Ovary (tissue), 10 donors: ENCODE results near the gene SERTM2. TPM values are rescaled to one million over a fixed set of nuclear protein-coding genes. Genes with fewer than 3 reads are reported as not detected.

Experiments used
- DNase-seq, 5 donors: peaks; one replicate each; pipeline ENCODE4 v3.0.0-alpha.2; 2019 to 2020
- H3K27ac ChIP-seq, 2 donors: fragments of 200-600 bp; one replicate each; pipeline versions ENCODE4 v1.5.1 to v1.8.0; 2019 to 2022
- H3K27me3 ChIP-seq: fragments of 200-600 bp; one replicate; pipeline ENCODE4 v1.8.0; 2022
- H3K36me3 ChIP-seq: fragments of 200-600 bp; sonication (generic); one replicate; pipeline ENCODE4 v1.5.1; 2019
- H3K4me1 ChIP-seq: one replicate; pipeline ENCODE4 v1.8.1; 2013; ENCODE audit warnings: mild to moderate bottlenecking, moderate library complexity; ENCODE audit not compliant: insufficient read depth
- H3K4me3 ChIP-seq: fragments of 200-600 bp; sonication (generic); one replicate; pipeline ENCODE4 v1.5.1; 2017
- H3K9me3 ChIP-seq, 2 donors: fragments of 200-600 bp in 1 of 2; sonication (generic) in 1 of 2; one replicate each; pipeline versions ENCODE4 v1.5.1 to v1.8.1; 2013 to 2019; ENCODE audit warnings: mild to moderate bottlenecking in 1 of 2, moderate library complexity in 1 of 2
- CTCF ChIP-seq, 3 donors: fragments of 450-650 bp in 2 of 3; fragments of 200-600 bp in 1 of 3; IDR thresholded peaks; one replicate each; pipeline versions ENCODE4 v1.5.1 to v1.8.0; 2016 to 2022; ENCODE audit warnings: antibody characterized with exemption in 3 of 3, mild to moderate bottlenecking in 1 of 3
- EP300 ChIP-seq: sonication (generic); formaldehyde crosslinking; IDR thresholded peaks from one replicate; pipeline ENCODE4 v1.6.1; 2017; ENCODE audit warnings: antibody characterized with exemption
- POLR2A ChIP-seq: fragments of 450-650 bp; IDR thresholded peaks from one replicate; pipeline ENCODE4 v1.6.1; 2017; ENCODE audit warnings: antibody characterized with exemption, mild to moderate bottlenecking, moderate library complexity
- WGBS, 3 donors: extraction: QIAGEN DNeasy Blood & Tissue Kit in 1 of 3; methylation state at CpG; one replicate each; pipeline versions ENCODE4 v1.1.5 to v1.1.7; 2013 to 2017; 5-methylcytosine and 5-hydroxymethylcytosine counted together
- intact Hi-C, 4 donors: fragments of 100-400 bp; cut with DNase I; formaldehyde crosslinking; loops; one replicate each; pipeline versions ENCODE4 v1.11.0 to v1.15.1; 2022 to 2023
- long read RNA-seq, 3 donors: library from polyadenylated mRNA in 2 of 3; unstranded in 2 of 3; transcript quantifications; one replicate each; pipeline ENCODE4 v2.0.0 and lab custom pipeline, GENCODE V29; 2021 to 2026
- polyA plus RNA-seq, 2 donors: library from polyadenylated mRNA; stranded (reverse); fragments of 200-250 nt in 1 of 2; fragments of 350-450 nt in 1 of 2; fragmentation: Illumina TruSeq in 1 of 2; extraction: RNeasy Lipid Tissue Mini Kit (QIAGEN cat#74804) in 1 of 2; gene quantifications; one replicate each; pipeline ENCODE4 v1.2.3, GENCODE V29; 2013 to 2014
- total RNA-seq, 7 donors: library from RNA; depleted of rRNA in 2 of 7; stranded (reverse); fragments of >200 nt in 2 of 7; fragmentation: NEBNext Ultra II Directional in 3 of 7; extraction: Animal tissue kit (Norgen Biotek cat#: 25700) in 3 of 7; gene quantifications; one replicate each; pipeline versions ENCODE4 v1.1.0 to v1.2.4, GENCODE V29; 2016 to 2023
- donor health status: DM: no; HTN: no; CAD: no; lungs with moderate emphysema.
- donor health status: DM: no; HTN: no; CAD: no.
- donor health status: Bipolar disorder and iron deficiency.
- donor health status: DM: yes; HTN: yes; CAD: no.
- donor health status: DM: no; HTN: no; CAD: no.
- donor health status: DM: yes; HTN: yes; CAD: no.

Gene SERTM2
- total RNA-seq (1 to 10 TPM in 1 of 7 donors, under 1 TPM in 4, not detected in 2; 0.18 to 1.1 (median 0.72) TPM), polyA plus RNA-seq (1 to 10 TPM in 1 of 2 donors, under 1 TPM in 1; 0.23 to 1.5 TPM)
- long read RNA-seq, donor 1, full-length matches to known transcripts, result 1 of 1 reads
- long read RNA-seq, donor 1, partial matches to known transcripts, result 0 of 1 reads
- long read RNA-seq, donor 1, other reads (novel, unspliced or antisense), result 0 of 1 reads
- long read RNA-seq, donor 2, result 0 reads
- long read RNA-seq, donor 3, full-length matches to known transcripts, result 2 of 2 reads
- long read RNA-seq, donor 3, partial matches to known transcripts, result 0 of 2 reads
- long read RNA-seq, donor 3, other reads (novel, unspliced or antisense), result 0 of 2 reads

DNA sequence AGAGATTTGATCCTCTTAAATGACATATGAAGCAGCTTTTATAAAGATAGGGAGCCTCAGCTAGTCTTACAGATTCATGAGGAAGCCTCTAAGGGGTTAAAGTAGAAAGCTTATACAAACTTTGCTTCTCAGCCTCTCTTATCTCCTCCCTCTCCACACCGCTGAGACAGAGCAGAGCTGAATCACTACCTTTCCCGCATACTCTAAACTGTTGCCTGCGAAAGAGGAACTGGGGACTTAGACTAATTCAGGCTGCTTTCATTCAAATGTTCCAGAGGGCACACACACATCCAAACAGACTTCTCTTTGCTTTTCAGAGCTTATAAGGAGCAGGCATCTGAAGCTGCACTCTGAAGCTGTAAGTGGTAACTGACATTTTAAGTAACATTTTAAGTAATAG lies at the start of gene SERTM2:
SERTM2 (plus strand) TSS at position 169 of the 400 bp plus-strand sequence. CDS start 7,213 bp downstream, outside the sequence.
- peak within 1 kb of the TSS; percentile 11 for H3K4me3 ChIP-seq
- WGBS, 3 donors, result 2 to 3% (median 2%) methylated on average over 3 of the region's 3 CpGs
- TF ChIP-seq CTCF (IDR thresholded peaks at IDR 0.05) (no peak), EP300 (no peak), POLR2A (no peak)
- H3K4me1 ChIP-seq, result no peaks in the 10 kb centered on the region
- intact Hi-C loops, result no loop called here
- H3K9me3 ChIP-seq, result no peaks in the 10 kb centered on the region
- no peaks in the 10 kb centered on the region for H3K36me3 ChIP-seq
- DNase-seq, result no peak
- no peak within 1 kb of the TSS for H3K27ac ChIP-seq
- H3K27me3 ChIP-seq, result no peaks in the 10 kb centered on the region

GRCh38 chrX:111465669-111466068 lies 45.8 kb upstream of the SERTM2 start:
- DNase-seq, result no peak
- TF ChIP-seq POLR2A (no peak), EP300 (no peak), CTCF (IDR thresholded peaks at IDR 0.05) (no peak)
- Histone ChIP-seq H3K36me3 (no peaks in the 10 kb centered on the region), H3K4me3 (no peak overlapping the region), H3K9me3 (no peaks in the 10 kb centered on the region), H3K27ac (no peak overlapping the region), H3K27me3 (no peaks in the 10 kb centered on the region), H3K4me1 (no peaks in the 10 kb centered on the region)
- 18 to 21% (median 20%) methylated on average over 1 of the region's 1 CpG for WGBS, 3 donors
- intact Hi-C loops, result no loop called here

DNA sequence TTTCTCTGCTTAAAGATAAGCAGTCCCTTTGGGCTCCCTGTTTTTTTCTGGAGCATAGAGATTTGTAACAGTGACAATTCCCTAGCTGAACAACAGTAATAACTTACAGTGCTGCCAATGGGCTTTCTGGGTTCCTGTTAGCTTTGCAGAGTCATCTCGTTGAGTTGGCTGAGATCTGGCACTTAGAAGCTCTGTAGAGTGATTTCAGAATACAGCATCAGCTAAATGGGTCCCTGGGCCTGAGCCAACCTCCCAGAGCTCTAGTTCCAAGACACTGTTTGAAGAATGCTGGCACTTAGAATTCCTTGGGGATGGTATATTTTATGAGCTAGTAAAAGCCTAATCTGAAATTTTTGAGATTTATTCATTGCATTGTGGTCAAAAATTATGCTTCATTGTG lies 43.5 kb upstream of the SERTM2 start:
- 11 to 27% (median 22%) methylated on average over 1 of the region's 1 CpG for WGBS, 3 donors
- intact Hi-C loops, result no loop called here
- no peak for DNase-seq
- no peaks in the 10 kb centered on the region for H3K9me3 ChIP-seq
- no peaks in the 10 kb centered on the region for H3K4me1 ChIP-seq
- H3K36me3 ChIP-seq, result no peaks in the 10 kb centered on the region
- H3K27ac ChIP-seq, result no peak overlapping the region
- H3K4me3 ChIP-seq, result no peak overlapping the region
- H3K27me3 ChIP-seq, result no peaks in the 10 kb centered on the region
- no peak for TF ChIP-seq CTCF (IDR thresholded peaks at IDR 0.05)
- no peak for TF ChIP-seq POLR2A
- TF ChIP-seq EP300, result no peak

DNA sequence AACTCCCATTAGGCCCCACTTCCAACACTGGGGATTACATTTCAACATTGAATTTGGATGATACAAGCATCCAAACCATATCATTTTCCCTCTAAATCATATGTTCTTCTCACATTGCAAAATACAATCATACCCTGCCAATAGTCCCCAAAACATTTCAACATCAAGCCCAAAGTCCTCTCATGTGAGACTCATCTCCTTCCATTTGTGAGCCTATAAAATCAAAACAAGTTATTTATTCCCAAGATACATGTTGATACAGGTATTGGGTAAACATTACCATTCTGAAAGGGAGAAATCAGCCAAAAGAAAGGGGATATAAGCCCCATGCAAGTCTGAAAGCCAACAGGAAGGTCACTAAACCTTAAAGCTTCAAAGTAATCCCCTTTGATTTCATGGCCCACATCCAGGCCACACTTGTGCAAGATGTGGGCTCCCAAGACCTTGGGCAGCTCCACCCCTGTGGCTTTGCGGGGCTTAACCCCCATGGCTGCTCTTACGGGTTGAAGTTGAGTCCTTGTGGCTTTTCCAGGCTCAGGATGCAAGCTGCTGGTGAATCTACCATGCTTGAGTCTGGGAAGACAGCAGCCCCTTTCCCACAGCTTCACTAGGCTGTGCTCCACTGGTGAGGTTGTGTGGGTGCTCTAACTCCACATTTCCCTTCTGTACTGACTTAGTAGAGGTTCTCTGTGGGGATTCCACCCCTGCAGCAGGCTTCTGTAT lies 40.6 kb upstream of the SERTM2 start:
- 64 to 85% (median 85%) methylated on average over 2 of the region's 2 CpGs for WGBS, 3 donors
- H3K4me3 ChIP-seq, result no peak overlapping the region
- no peaks in the 10 kb centered on the region for H3K9me3 ChIP-seq
- H3K36me3 ChIP-seq, result no peaks in the 10 kb centered on the region
- peak in 1 of 5 donors; percentile 6 for DNase-seq
- H3K4me1 ChIP-seq, result no peaks in the 10 kb centered on the region
- intact Hi-C loops, result no loop called here
- H3K27ac ChIP-seq, result no peak overlapping the region
- H3K27me3 ChIP-seq, result no peaks in the 10 kb centered on the region
- TF ChIP-seq EP300 (no peak), CTCF (IDR thresholded peaks at IDR 0.05) (no peak), POLR2A (no peak)
